CD4-positive, alpha-beta T cell treated with Interleukin-17A for 4 hours (primary cell): Measurements from ENCODE around the gene SETD6.

ENCODE experiments used
- DNase-seq: peaks from one replicate; pipeline ENCODE4 v3.0.0-alpha.2; 2020; ENCODE audit warnings: mixed read lengths

The SETD6 gene

DNA sequence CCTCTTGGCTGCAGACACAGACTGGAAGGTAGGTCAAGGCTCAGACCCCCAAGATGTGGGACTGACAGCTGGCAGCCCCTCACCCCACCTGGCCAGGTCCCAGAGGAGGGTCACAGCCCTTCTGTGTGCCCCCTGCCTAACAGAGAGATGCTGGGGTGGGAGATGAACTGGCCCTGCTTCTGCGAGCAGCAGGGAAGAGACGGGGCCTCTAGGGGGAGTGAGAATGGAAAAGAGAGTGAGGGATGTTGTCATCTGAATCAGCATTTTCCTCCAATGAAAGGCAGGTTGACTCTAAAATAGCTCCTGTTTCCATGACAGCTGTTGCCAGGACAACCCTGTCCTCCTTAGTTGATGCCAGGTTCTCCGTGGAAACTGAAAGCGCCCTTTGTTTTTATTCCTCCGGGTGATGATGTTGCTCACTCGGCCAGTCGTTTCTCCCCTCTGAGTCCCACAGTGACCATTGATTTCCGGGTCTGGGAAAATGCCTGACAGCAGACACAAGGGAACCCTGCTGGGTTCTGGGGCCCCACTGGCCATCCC, 20.3 kb upstream of the SETD6 start:
- peak; percentile 55 for DNase-seq

DNA sequence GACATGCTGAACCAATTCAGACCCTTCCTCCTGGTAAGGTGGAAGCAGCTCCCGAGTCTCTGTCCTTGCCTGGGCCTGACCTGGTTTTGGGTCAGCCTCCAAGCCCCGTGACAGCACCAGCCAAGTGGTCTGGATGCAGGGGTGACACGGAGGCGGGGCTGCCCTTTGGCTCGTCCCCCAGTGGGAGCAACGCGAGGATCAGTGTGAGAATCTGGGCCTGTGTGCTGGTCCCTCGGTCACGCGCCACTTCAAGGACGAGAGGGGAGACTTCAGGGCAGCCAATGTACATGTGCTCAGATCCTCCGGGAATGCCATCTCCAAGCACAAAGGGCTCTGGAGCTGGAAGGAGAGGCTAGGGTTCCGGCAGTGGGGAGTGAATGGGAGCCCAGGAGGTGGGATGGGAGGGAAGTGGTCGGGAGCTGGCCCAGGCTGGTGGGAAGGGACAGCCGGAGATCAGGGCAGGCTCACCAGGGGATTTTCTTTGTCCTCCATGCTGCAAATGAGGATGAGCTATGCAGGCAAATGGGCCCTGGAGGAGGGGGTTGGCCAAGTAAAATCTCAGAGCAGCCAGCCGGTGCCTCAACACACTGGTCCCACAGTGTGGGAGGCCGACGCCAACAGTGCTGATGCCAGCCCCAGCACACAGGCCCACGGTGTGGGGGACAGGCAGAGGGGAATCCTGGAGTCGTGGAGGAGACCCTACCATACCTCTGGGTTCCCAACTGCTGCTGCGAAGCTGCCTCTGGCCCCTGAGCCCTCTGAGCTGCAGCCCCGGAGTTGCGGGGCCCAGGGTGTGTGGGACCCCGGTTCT, 19.6 kb upstream of the SETD6 start:
- no peak for DNase-seq

DNA sequence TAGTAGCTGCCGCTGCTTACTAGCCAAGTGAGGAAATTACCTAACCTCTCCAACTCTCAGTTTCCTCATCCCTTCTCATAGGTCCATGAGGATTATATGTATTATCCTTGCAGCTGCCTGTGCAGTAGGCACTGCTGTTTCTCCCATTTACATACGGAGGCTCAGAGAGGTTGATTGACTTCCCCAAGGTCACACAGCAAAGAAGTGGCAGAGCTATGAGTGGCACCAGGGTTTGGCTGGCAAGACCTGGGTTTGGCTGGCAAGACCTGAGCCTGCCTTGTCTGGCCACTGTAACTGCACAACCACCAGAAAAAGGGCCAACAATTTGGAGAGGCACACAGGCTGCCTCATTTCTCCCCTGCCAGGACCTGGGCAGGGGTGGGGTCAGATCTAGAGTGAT, 17.8 kb upstream of the SETD6 start:
- DNase-seq = no peak

DNA sequence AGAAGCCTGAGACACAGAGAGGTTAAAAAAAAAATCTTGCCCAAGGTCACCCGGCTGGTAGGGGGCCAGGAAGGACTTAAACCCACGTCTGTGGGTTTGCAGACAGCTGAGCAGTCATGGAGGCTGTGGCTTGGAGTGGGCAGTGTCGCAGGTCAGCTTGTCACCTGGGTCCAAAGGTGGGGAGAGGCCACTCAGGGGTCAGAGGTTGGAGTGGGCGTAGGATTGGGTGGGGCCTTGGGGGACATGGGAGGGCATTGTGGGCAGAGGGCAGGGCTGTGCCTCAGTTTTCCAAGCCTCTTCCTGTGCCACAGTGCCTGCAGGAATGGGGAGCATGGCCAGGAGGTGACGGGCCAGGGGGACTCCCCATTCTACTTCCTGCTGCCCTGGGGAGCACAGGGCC, 17.4 kb upstream of the SETD6 start:
- no peak for DNase-seq

DNA sequence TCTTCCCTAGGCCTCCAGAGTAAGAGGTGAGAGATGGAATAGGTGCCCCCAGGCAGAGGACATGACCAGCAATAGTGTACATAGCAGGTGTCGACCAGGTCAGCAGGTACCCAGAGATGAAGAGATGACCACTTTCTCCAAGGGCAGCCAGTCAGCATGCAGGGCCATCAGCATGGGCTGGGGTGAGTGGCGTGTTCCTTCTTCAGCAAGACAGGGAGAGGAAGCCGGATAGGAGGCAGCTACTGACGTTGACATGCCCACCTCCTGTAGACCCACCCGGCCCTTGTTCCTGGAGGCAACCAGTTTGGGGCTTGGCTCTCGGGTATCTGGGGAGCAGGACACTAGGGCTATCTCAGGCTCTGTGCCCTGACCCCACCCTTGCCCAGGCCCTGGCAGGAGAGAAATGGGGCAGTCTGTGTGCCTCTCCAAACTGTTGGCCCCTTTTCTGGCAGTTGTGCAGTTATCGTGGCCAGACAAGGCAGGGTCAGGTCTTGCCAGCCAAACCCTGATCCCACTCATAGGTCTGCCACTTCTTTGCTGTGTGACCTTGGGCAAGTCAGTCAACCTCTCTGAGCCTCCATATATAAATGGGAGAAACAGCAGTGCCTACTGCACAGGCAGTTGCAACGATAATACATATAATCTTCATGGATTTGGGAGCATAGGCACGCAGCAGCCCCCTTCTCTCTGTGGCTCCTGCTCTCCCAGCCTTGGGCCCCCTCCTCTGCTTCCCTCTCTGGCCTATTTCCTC, 16.8 kb upstream of the SETD6 start:
- DNase-seq = no peak

DNA sequence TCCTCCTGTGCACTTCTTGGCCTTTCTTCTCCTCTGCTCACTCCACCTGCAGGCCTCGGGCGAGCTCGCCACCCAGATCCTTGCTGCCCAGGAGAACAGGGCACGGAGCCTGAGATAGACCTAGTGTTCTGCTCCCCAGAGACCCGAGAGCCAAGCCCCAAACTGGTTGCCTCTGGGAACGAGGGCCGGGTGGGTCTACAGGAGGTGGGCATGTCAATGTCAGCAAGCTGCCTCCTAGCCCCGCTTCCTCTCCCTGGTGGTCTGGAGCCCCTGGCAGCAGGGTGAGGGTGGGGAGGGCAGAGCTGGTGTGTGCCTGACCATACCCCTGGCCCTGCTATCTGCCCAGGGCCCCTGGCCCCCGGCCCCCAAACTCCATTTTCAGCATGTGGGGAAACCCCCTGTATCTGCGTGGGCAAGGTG, 16.2 kb upstream of the SETD6 start:
- no peak for DNase-seq

DNA sequence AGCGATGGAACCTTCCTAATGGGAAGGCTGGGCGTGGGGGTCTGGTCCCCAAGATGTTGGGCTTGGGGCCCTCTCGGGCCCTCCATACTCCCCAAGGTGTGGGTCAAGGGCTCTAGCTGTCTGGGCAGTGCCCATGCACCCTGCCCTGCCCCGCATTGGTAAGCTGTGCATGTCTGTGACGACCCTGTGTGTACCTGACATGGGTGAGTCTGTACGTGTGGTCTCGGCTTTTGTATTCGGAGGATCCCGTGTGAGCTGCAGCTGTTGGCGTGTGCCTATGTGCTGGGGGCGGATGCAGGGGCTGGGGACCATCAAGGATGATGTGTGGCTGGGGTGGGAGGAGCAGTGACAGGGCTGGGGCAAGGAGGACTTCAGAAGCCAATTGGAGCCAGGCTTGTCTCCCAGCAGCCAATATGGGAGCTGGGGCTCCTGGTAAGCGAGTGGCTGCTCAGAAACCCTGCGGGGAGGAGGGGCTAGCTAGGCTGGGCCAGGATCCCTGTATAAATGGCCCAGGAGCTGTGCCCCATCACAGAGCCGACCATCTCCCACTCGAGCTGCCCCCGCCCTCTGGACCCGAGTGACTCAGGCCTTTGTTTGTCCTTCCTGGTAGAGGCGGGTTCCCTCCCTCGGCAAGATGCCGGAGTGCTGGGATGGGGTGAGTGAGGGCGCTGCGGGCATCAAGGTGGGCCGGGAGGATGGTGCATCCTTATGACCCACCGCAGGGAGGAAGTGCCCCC, 15.5 kb upstream of the SETD6 start, which contains the start of gene NDRG4:
Gene NDRG4 (plus strand): TSS at position 529 of the 737 bp plus-strand sequence. CDS start 106 bp downstream, at position 635.
- DNase-seq = peak; percentile 63

DNA sequence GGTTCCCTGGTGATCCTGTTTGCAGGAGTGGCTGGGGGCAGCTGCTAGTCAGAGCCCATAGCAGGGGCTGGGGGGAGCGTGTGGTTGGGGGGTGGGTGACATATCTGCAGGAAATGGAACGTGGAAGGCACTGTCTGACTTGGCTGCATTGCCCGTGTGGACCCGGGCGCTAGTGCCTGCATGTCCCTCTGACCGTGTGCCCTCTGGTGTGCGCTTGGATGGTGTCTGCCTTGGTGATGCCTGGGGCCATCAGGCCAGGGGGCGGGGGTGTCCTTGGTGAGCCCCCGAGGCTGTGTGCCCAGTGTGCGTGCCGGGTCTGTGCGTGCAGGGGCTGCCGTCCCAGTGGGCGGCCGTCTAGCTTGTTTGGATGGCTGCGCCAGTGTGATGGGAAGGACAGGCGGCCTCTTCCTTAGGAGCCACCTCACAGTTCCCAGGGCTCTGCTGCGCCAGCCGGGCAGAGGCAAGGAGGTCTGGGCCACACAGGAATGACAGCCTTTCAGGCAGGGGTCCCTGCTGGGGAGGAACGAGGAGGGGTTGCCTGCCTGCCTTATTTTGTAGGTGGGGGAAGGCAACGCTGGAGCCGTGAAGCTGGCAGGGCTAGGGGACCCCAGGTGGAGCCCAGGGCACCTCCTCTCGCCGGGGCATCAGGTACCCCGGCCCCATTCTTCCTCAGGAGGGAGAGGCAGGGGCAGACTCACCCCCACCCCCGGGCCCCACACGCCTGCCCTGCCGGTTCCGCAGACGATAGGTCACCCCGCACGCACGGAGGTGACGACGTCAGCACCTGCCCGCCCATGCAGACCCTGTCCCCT, 14.7 kb upstream of the SETD6 start:
- DNase-seq = no peak

DNA sequence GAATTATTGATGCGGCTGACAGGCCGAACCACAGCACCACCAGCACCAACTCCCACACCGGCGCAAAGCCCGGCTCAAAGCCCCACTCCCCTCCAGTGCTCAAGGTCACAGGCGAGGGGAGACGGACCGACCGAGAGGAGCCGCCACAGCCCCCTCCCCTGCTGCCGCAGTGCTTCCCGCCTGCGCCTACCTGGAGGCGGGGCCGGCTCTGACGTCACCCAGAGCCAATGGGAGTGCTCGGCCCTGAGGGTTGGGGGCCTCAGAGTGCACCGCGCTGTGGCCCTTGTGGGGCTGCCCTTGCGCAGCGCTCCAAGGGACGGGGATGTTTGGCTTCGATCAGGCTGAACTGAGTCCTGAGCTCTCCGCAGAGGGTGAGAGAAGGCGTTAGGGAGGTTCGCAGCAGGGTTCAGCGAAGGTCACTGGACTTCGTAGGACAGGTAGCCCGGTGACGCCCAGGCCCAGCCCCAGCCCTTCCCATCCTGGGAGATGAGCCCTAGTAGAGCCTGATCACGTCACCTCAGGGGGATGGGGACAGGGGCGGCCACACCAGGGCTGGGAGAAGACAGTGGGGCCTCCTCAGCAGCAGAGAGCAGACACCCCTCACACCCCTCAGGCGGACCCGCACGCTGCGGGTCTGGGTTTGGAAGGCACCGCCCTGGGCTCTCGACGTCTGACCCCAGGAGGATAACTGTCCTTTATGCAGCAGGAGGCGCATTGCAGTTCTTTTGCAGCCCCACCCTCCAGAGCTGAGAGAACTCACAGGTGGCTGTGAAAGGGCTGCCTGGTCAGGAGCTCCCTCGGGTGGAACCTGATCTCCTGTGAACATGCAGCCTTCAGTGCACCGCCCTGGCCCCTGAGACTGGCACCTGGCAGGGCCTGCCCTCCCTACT, 13.8 kb upstream of the SETD6 start:
- peak; percentile 79 for DNase-seq

DNA sequence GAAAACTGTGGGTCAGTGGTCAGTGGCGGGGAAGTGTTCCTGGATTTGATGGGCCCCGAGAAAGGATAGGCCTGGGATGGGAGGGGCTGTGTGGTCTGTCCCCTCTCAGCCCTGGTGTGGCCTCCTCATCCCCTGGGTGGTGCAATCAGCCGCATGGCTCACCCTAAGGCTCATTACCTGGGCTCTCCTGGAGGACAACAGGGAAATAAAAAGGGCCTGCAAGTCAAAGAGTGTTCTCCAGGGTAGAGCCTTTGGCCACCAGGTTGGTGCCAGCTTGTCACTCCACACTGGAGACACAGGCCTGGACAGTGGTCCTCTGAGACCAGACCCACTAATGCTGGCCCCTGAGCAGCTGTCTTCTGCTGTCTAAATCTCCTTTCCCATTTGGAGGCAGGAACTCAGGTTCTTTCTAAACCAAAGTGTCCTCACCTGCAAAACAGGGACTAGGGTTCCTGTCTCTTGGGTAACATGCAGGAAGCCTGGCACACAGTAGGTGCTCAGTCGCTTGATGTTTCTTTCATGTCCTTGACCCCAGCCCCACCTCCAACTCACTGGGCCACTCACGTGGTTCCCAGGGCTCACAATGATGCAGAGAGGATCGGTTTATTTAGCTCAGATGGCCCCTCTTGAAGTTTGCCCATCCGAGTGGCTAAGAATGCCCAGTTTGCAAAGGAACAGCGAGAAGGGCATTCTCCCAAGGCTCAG, 12.9 kb upstream of the SETD6 start:
- no peak for DNase-seq

DNA sequence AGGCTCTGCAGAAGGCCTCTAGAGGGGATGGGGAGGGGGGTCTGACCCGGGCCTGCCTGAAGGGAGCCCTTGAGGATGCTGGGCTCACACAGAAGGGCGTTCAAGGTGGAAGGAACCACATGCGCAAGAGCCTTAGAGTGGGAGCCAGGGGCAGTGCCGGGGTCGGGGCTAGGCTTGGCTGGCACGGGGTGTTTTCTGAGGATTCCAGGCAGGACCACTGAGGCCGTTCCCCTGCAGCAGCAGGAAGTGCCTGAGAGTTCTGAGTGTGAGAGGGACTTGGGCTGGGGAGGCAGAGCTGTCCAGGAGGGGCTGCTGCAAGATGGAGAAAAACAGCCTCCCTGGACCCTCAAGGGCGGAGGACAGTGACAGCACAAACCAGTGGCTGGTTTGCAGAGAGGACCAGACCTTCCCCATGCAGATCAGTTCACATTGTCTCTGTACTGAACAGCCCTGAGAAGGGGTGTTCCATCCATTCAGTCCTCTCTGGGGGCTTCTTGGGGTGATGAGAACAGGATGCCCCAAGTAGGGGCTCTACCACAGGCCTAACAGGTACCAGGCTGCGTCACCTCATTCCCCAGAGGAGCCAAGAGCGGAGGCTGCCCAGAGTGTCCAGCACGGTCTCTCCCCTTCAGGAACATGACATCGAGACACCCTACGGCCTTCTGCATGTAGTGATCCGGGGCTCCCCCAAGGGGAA, 12.0 kb upstream of the SETD6 start:
- DNase-seq = no peak

DNA sequence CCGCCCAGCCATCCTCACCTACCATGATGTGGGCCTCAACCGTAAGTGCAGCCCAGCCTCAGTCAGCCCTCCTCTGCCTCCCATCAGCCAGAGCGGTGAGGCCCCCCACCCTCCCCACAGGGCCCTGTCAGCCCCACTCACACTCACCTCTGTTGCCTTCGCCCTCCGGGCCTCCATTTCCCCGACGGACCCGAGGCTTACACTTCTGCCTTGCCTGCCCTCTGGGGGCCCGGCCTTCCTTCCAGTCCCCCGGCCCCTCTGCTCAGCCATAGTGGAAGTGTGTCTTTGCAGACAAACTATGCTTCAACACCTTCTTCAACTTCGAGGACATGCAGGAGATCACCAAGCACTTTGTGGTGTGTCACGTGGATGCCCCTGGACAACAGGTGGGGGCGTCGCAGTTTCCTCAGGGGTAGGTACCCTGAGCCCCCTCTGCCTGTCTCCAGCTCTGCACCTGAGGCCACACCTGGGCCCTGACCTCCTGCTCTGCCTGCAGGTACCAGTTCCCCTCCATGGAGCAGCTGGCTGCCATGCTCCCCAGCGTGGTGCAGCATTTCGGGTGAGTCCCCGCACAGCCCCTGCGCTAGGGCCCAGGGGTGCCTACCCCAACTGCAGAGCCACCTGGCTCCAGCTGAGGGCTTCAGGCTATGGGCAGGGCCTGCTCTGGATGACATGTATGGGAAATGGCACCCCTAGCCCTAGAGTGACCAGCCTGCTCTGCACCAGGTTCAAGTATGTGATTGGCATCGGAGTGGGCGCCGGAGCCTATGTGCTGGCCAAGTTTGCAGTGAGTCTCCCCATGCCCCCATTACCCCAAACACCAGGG, 11.2 kb upstream of the SETD6 start:
- no peak for DNase-seq

DNA sequence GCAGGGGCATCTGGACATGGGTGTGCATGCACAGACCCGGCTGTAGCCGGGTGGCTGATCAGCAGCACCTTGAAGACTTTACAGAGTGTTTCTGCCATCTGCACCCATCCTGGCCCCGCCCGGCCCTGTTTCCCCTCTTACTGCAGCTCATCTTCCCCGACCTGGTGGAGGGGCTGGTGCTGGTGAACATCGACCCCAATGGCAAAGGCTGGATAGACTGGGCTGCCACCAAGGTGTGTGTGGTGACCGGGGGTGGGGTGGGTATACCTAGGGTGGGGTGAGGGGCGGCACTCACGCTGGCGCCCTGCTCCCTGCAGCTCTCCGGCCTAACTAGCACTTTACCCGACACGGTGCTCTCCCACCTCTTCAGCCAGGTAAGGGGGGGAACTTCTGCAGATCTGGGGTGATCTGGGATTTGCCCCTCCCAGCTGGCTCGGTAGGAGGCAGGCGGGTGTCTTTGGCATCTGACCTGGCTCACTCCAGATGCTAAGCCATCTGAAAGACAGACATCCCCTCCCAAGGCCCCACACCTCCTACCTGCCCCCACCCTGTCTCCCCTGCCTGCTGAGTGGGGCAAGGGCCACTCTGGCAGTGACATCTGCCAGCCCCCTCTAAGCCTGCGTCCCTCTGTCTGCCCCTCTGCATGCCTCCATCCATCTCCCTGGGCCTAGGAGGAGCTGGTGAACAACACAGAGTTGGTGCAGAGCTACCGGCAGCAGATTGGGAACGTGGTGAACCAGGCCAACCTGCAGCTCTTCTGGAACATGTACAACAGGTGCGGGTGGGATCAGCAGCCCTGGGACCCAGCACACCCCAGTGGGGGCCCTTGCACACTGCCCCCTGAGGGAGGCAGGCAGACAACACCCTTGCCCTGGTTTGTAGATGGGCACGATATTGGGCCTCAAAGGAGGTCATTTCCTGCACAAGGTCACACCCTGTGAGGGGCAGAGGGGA, 8.8 kb upstream of the SETD6 start:
- DNase-seq = no peak

DNA sequence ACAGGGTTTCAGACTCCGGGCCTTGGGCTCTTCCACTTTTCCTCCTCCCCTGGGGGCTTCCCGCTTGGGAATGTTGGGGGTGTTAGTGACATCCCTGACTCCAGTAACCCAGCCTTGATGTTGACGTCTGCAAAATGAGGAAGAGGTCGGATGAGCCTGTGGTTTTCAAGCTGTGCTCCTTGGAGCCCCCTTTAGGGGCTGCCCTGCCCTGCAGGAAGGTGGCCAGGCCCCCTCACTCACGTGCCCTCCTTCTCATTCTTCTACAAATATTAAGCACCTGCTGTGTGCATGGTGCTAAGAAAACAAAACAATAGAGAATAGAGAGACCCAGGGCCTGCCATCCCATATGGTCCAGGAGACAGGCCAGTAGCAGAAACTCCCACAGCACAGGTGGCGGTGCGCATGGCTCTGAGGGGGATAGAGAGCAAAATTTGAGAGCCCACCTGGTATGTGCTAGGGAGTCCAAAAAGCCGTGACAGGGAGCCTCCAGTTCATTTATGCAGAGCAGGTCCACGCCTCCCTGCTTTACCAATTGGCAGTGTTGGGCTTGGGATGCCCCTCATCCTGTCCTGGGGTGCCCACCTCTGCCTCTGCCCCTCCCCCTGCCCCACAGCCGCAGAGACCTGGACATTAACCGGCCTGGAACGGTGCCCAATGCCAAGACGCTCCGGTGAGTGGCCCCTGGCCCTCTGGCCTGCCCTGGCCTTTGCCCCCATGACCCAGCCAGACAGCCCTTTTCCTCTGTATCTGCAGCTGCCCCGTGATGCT, 7.9 kb upstream of the SETD6 start:
- no peak for DNase-seq

DNA sequence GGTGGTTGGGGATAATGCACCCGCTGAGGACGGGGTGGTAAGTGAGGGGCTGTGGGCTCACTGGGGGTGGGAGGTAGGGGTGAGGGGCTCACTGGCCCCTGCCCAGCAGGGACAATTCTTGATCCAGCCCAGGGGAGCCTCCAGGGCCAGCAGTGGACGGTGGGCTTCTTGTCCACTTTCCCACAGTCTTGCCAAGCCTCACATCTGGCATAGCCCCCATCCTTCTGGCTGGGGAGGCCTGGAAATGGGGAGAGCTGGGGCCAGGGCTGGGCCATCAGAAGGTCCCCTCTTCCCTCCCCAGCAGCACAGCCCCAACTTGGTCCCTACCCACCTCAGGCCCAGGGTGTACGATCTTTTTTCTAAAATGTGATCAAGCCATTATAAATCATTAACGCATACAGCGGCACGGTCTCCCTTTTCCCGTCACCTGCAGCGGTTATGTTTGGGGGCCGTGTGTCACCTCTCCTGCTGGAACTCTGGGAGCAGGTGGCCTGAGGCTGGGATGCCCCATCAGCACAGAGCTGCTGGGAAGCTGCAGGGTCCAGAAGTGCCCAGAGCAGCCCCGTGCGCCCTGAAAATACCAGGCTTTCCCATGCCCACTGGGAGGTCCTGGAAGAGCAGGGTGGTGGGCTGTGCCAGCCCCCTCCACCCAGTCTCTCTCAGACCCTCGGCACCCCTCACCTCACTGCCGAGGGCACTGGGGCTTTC, 7.2 kb upstream of the SETD6 start:
- DNase-seq = no peak

DNA sequence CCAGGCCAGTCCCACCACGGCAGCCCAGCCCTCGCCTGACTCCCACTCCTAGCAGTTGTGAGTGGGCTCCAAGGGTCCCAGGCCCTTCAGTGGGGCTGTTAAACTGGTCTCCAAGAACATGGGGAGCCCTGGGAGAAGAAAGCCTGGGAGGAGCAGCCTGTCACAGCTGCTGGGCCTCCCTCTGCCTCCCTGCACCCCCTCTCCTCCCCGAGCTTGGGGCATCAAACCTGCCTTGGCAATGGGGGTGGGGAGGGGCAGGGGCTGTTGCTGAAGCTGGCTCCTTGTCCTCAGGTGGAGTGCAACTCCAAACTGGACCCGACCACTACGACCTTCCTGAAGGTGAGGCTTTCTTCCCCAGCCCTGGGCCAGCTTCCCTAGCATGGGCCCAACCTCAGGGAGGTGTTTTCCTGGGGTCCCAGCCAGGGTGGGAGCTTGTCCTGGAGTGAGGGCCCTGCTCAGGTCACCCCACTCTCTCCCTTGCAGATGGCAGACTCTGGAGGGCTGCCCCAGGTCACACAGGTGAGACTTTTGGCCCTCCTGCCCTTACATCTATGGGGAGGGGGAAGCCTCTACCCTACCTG, 6.6 kb upstream of the SETD6 start:
- no peak for DNase-seq
